K562 (cell line): ENCODE data around the gene OMA1.

Experiments
- ATF3 ChIP-seq, 2 experiments: fragments of 450-650 bp in 1 of 2; sonication (generic) in 1 of 2; formaldehyde crosslinking in 1 of 2; IDR thresholded peaks in 1 of 2; conservative IDR thresholded peaks in 1 of 2; 2 replicates each; pipeline versions ENCODE4 v1.6.1 to v1.8.1; 2016 to 2023; ENCODE audit warnings: mild to moderate bottlenecking in 2 of 2, moderate library complexity in 2 of 2, inconsistent platforms in 1 of 2, missing genetic modification reagents in 1 of 2
- BHLHE40 ChIP-seq: IDR thresholded peaks from 2 replicates; pipeline ENCODE4 v1.6.1; 2011; ENCODE audit warnings: low read length, improper control_type of control experiment
- CTCF ChIP-seq, 3 experiments: IDR thresholded peaks in 2 of 3; conservative IDR thresholded peaks in 1 of 3; 2 replicates each; pipeline ENCODE4 v1.5.1; 2011 to 2012; ENCODE audit warnings: low read length in 3 of 3, mild to moderate bottlenecking in 3 of 3, control low read depth in 2 of 3, improper control_type of control experiment in 1 of 3, inconsistent platforms in 1 of 3, low read depth in 1 of 3, mixed read lengths in 1 of 3, moderate library complexity in 1 of 3; ENCODE audit not compliant: insufficient read depth in 2 of 3
- DNMT1 ChIP-seq: fragments of 450-650 bp; IDR thresholded peaks from 2 replicates; pipeline ENCODE4 v1.6.1; 2016; ENCODE audit warnings: antibody characterized with exemption, mild to moderate bottlenecking
- ETV5 ChIP-seq: sonication (generic); formaldehyde crosslinking; IDR thresholded peaks from 2 replicates; pipeline ENCODE4 v1.4.0; 2020; ENCODE audit warnings: low read depth, mild to moderate bottlenecking, missing genetic modification reagents
- JUND ChIP-seq, 2 experiments: IDR thresholded peaks; 2 replicates in 1 of 2; 3 replicates in 1 of 2; pipeline ENCODE4 v1.6.1; 2011; ENCODE audit warnings: borderline replicate concordance in 2 of 2, low read depth in 2 of 2, low read length in 2 of 2, improper control_type of control experiment in 1 of 2, missing biosample characterization in 1 of 2, missing genetic modification characterization in 1 of 2, missing genetic modification reagents in 1 of 2
- RAD21 ChIP-seq, 2 experiments: fragments of 250-450 bp in 1 of 2; fragments of 450-650 bp in 1 of 2; sonication (Bioruptor Pico) in 1 of 2; formaldehyde crosslinking in 1 of 2; IDR thresholded peaks in 1 of 2; conservative IDR thresholded peaks in 1 of 2; 2 replicates each; pipeline versions ENCODE4 v1.4.0 to v1.8.0; 2020 to 2022; ENCODE audit warnings: mild to moderate bottlenecking in 2 of 2, moderate library complexity in 1 of 2
- RB1 ChIP-seq: fragments of 450-650 bp; IDR thresholded peaks from 2 replicates; pipeline ENCODE4 v1.6.1; 2017; ENCODE audit warnings: low read depth, mild to moderate bottlenecking
- TAF15 ChIP-seq: fragments of 200-400 bp; formaldehyde crosslinking; IDR thresholded peaks from 2 replicates; pipeline ENCODE4 v1.6.1; 2017; ENCODE audit warnings: mild to moderate bottlenecking, low read depth, low read length, moderate library complexity
- YY1 ChIP-seq, 3 experiments: IDR thresholded peaks; 2 replicates each; pipeline ENCODE4 v1.6.1; 2011; ENCODE audit warnings: low read length in 2 of 3, mild to moderate bottlenecking in 2 of 3, moderate library complexity in 2 of 3, borderline replicate concordance in 1 of 3, control low read depth in 1 of 3, low read depth in 1 of 3; ENCODE audit not compliant: insufficient read depth in 3 of 3, insufficient replicate concordance in 2 of 3, control insufficient read depth in 1 of 3, insufficient read length in 1 of 3; ENCODE audit errors: extremely low read depth in 1 of 3
- ZNF444 ChIP-seq: fragments of 250-450 bp; sonication (Bioruptor Pico); IDR thresholded peaks from 2 replicates; pipeline ENCODE4 v1.4.0; 2020; ENCODE audit warnings: mild to moderate bottlenecking, moderate library complexity

GRCh38 chr1:58434607-58435006, 111.9 kb downstream of the OMA1 start:
- TF ChIP-seq TAF15, result no peak
- TF ChIP-seq CTCF (IDR thresholded peaks at IDR 0.05 in 2 of 3, conservative IDR thresholded peaks at IDR 0.05 in 1 of 3; ENCODE audit: insufficient read depth in 2 of 3, low read depth in 1 of 3, low read length in 3 of 3), result no peak
- no peak for TF ChIP-seq ETV5 (CRISPR knock-in tag)
- no peak for TF ChIP-seq RAD21 (CRISPR knock-in tag; conservative IDR thresholded peaks at IDR 0.05 in 1 of 2, IDR thresholded peaks at IDR 0.05 in 1 of 2)
- TF ChIP-seq ZNF444 (CRISPR knock-in tag), result no peak
- no peak for TF ChIP-seq ATF3 (IDR thresholded peaks at IDR 0.05)
- TF ChIP-seq ATF3 (CRISPR knock-in tag; conservative IDR thresholded peaks at IDR 0.05), result no peak
- TF ChIP-seq JUND (IDR thresholded peaks at IDR 0.05; ENCODE audit: borderline replicate concordance, low read depth, low read length), result no peak
- TF ChIP-seq JUND (tag; IDR thresholded peaks at IDR 0.05; ENCODE audit: borderline replicate concordance, low read depth, low read length), result no peak
- TF ChIP-seq YY1 (IDR thresholded peaks at IDR 0.05; ENCODE audit: borderline replicate concordance in 1 of 3, control insufficient read depth in 1 of 3, extremely low read depth in 1 of 3, insufficient read depth in 3 of 3, insufficient read length in 1 of 3, insufficient replicate concordance in 2 of 3, low read depth in 1 of 3, low read length in 2 of 3), result no peak
- no peak for TF ChIP-seq BHLHE40
- no peak for TF ChIP-seq DNMT1
- no peak for TF ChIP-seq RB1
